H9 (cell line): ENCODE results near the gene DIRAS2. TPM values are rescaled to one million over a fixed set of nuclear protein-coding genes. Genes with fewer than 3 reads are reported as not detected.

Experiments used
- DNase-seq: peaks from one replicate; pipeline ENCODE4 v3.0.0-alpha.2; 2017
- H2AFZ ChIP-seq: one replicate; pipeline ENCODE4 v1.6.1; 2013; ENCODE audit warnings: mild to moderate bottlenecking, low read length, control low read depth, moderate library complexity
- H2AK5ac ChIP-seq: 2 replicates; pipeline ENCODE4 v1.6.1; 2013; ENCODE audit warnings: low read length, control low read depth, mixed read lengths; ENCODE audit not compliant: insufficient read length
- H2BK120ac ChIP-seq: one replicate; pipeline ENCODE4 v1.6.1; 2013; ENCODE audit warnings: low read depth, mild to moderate bottlenecking, low read length, control low read depth, inconsistent platforms; ENCODE audit not compliant: poor library complexity, severe bottlenecking
- H2BK12ac ChIP-seq: 2 replicates; pipeline ENCODE4 v1.6.1; 2013; ENCODE audit warnings: low read length, control low read depth, mixed read lengths, low read depth; ENCODE audit not compliant: insufficient read length
- H2BK15ac ChIP-seq: 2 replicates; pipeline ENCODE4 v1.6.1; 2013; ENCODE audit warnings: low read depth, low read length, control low read depth
- H2BK20ac ChIP-seq: one replicate; pipeline ENCODE4 v1.6.1; 2013; ENCODE audit warnings: low read depth, mild to moderate bottlenecking, low read length, control low read depth, inconsistent platforms; ENCODE audit not compliant: poor library complexity, severe bottlenecking
- H2BK5ac ChIP-seq: 2 replicates; pipeline ENCODE4 v1.6.1; 2013; ENCODE audit warnings: low read length, control low read depth, mixed read lengths; ENCODE audit not compliant: insufficient read length
- H3K14ac ChIP-seq: 2 replicates; pipeline ENCODE4 v1.6.1; 2013; ENCODE audit warnings: low read length, control low read depth; ENCODE audit not compliant: insufficient read depth
- H3K18ac ChIP-seq: 2 replicates; pipeline ENCODE4 v1.6.1; 2013; ENCODE audit warnings: low read depth, mild to moderate bottlenecking, mixed read lengths, low read length, control low read depth; ENCODE audit not compliant: insufficient read length
- H3K23ac ChIP-seq: 2 replicates; pipeline ENCODE4 v1.6.1; 2013; ENCODE audit warnings: low read length, control low read depth, mixed read lengths, low read depth; ENCODE audit not compliant: insufficient read length
- H3K23me2 ChIP-seq: 2 replicates; pipeline ENCODE4 v1.6.1; 2013; ENCODE audit warnings: low read depth, mild to moderate bottlenecking, mixed read lengths, low read length, control low read depth; ENCODE audit not compliant: insufficient read length, poor library complexity, severe bottlenecking
- H3K27ac ChIP-seq: 2 replicates; pipeline ENCODE4 v1.5.1; 2013; ENCODE audit warnings: low read length, control low read depth, mixed read lengths, low read depth; ENCODE audit not compliant: insufficient read length
- H3K27me3 ChIP-seq: 2 replicates; pipeline ENCODE4 v1.6.1; 2013; ENCODE audit warnings: low read length, control low read depth, inconsistent platforms; ENCODE audit not compliant: insufficient read depth
- H3K4ac ChIP-seq: 2 replicates; pipeline ENCODE4 v1.6.1; 2013; ENCODE audit warnings: low read depth, mild to moderate bottlenecking, control low read depth, inconsistent platforms, low read length, moderate library complexity
- H3K4me1 ChIP-seq: 2 replicates; pipeline ENCODE4 v1.6.1; 2013; ENCODE audit warnings: low read length, control low read depth, inconsistent platforms; ENCODE audit not compliant: insufficient read depth
- H3K4me2 ChIP-seq: 2 replicates; pipeline ENCODE4 v1.6.1; 2013; ENCODE audit warnings: low read length, control low read depth, mixed read lengths; ENCODE audit not compliant: insufficient read length, insufficient read depth
- H3K56ac ChIP-seq: 2 replicates; pipeline ENCODE4 v1.6.1; 2013; ENCODE audit warnings: low read depth, mild to moderate bottlenecking, mixed read lengths, low read length, control low read depth; ENCODE audit not compliant: insufficient read length
- H3K79me1 ChIP-seq: 2 replicates; pipeline ENCODE4 v1.6.1; 2013; ENCODE audit warnings: low read depth, mild to moderate bottlenecking, moderate library complexity, low read length, control low read depth, inconsistent platforms; ENCODE audit not compliant: insufficient read depth, poor library complexity, severe bottlenecking
- H3K79me2 ChIP-seq: 2 replicates; pipeline ENCODE4 v1.6.1; 2013; ENCODE audit warnings: low read length, control low read depth, inconsistent platforms; ENCODE audit not compliant: insufficient read depth
- H3K9ac ChIP-seq: 2 replicates; pipeline ENCODE4 v1.6.1; 2013; ENCODE audit warnings: low read length, control low read depth, mixed read lengths; ENCODE audit not compliant: insufficient read length; ENCODE audit errors: extremely low read depth
- H3K9me3 ChIP-seq: one replicate; pipeline ENCODE4 v1.6.1; 2013; ENCODE audit warnings: low read depth, low read length, inconsistent platforms; ENCODE audit not compliant: control insufficient read depth
- H3T11ph ChIP-seq: one replicate; pipeline ENCODE4 v1.6.1; 2013; ENCODE audit warnings: mild to moderate bottlenecking, low read length, control low read depth, inconsistent platforms
- H4K20me1 ChIP-seq: one replicate; pipeline ENCODE4 v1.6.1; 2013; ENCODE audit not compliant: control insufficient read depth, insufficient read length, insufficient read depth
- H4K5ac ChIP-seq: 2 replicates; pipeline ENCODE4 v1.6.1; 2013; ENCODE audit warnings: low read depth, mild to moderate bottlenecking, mixed read lengths, low read length, control low read depth; ENCODE audit not compliant: insufficient read length
- H4K8ac ChIP-seq: replicated peaks from 2 replicates; pipeline ENCODE4 v1.6.1; 2013; ENCODE audit warnings: low read length, control low read depth, mixed read lengths, low read depth; ENCODE audit not compliant: insufficient read length
- H4K91ac ChIP-seq: 2 replicates; pipeline ENCODE4 v1.6.1; 2013; ENCODE audit warnings: low read depth, mild to moderate bottlenecking, moderate library complexity, mixed read lengths, low read length, control low read depth; ENCODE audit not compliant: insufficient read length
- H3K27ac Mint-ChIP-seq, 3 experiments: 2 replicates in 2 of 3; 3 replicates in 1 of 3; pipeline ENCODE4 v1.8.0; 2020 to 2021; ENCODE audit warnings: mixed read lengths in 3 of 3, mild to moderate bottlenecking in 1 of 3, moderate library complexity in 1 of 3
- H3K27me3 Mint-ChIP-seq: 2 replicates; pipeline ENCODE4 v1.8.0; 2021; ENCODE audit warnings: low read depth, mild to moderate bottlenecking, moderate library complexity, mixed read lengths
- H3K36me3 Mint-ChIP-seq, 3 experiments: 2 replicates in 2 of 3; 3 replicates in 1 of 3; pipeline ENCODE4 v1.8.0; 2020 to 2021; ENCODE audit warnings: low read depth in 3 of 3, mixed read lengths in 3 of 3; ENCODE audit not compliant: insufficient read depth in 1 of 3
- H3K4me1 Mint-ChIP-seq, 2 experiments: 2 replicates each; pipeline ENCODE4 v1.8.0; 2020; ENCODE audit warnings: mixed read lengths in 2 of 2
- H3K4me3 Mint-ChIP-seq, 2 experiments: 2 replicates in 1 of 2; 3 replicates in 1 of 2; pipeline ENCODE4 v1.8.0; 2020 to 2021; ENCODE audit warnings: mild to moderate bottlenecking in 2 of 2, mixed read lengths in 2 of 2, moderate library complexity in 1 of 2
- H3K9me3 Mint-ChIP-seq, 2 experiments: 2 replicates in 1 of 2; 3 replicates in 1 of 2; pipeline ENCODE4 v1.8.0; 2020; ENCODE audit warnings: mild to moderate bottlenecking in 2 of 2, mixed read lengths in 2 of 2, moderate library complexity in 1 of 2
- CTCF ChIP-seq: fragments of 200-600 bp; sonication (generic); conservative IDR thresholded peaks from 3 replicates; pipeline ENCODE4 v1.8.0; 2021; ENCODE audit warnings: antibody characterized with exemption, mild to moderate bottlenecking
- WGBS: extraction: QIAGEN DNeasy Blood & Tissue Kit; methylation state at CpG from one replicate; pipeline ENCODE4 v1.1.7; 2013; ENCODE audit warnings: missing lambda C conversion rate, low lambda C conversion rate, mixed read lengths; ENCODE audit not compliant: insufficient read length; ENCODE audit errors: extremely low coverage; 5-methylcytosine and 5-hydroxymethylcytosine counted together
- total RNA-seq: library from RNA; stranded (reverse); gene quantifications from 2 replicates; pipeline ENCODE4 v1.2.1, GENCODE V29; 2021

Gene DIRAS2
- total RNA-seq, 1 experiment from 2014 or later = not detected

- Histone ChIP-seq H2BK5ac (no peak overlapping the region), H3K27me3 (peaks cover 3% of the 10 kb centered on the region)
These were observed 1.5 kb downstream of the DIRAS2 start for GRCh38 chr9:90641086-90641485.

More at GRCh38 chr9:90641086-90641485, 1.5 kb downstream of the DIRAS2 start:
- no peaks in the 10 kb centered on the region for H3K9me3 ChIP-seq
- no peak overlapping the region for H3T11ph ChIP-seq
- TF ChIP-seq CTCF = no peak
- no peak overlapping the region for H3K4me3 Mint-ChIP-seq
- H3K79me1 ChIP-seq = no peaks in the 10 kb centered on the region
- no peak overlapping the region for H3K18ac ChIP-seq
- no peak overlapping the region for H3K23ac ChIP-seq
- H2BK120ac ChIP-seq = no peak overlapping the region
- H3K4me1 Mint-ChIP-seq = peaks cover 8 to 12% of the 10 kb centered on the region in 2 experiments
- peaks cover 6% of the 10 kb centered on the region for H3K23me2 ChIP-seq
- no peak overlapping the region for H3K9ac ChIP-seq
- no peak overlapping the region for H2AK5ac ChIP-seq
- H2BK15ac ChIP-seq = no peak overlapping the region
- H4K91ac ChIP-seq = no peak overlapping the region
- H2AFZ ChIP-seq = no peak overlapping the region
- H3K27ac ChIP-seq = no peak overlapping the region
- H3K27ac Mint-ChIP-seq = no peak overlapping the region
- no peak overlapping the region for H2BK20ac ChIP-seq
- WGBS = no CpG with 5 or more reads among the region's 2 CpGs
- no peak overlapping the region for H2BK12ac ChIP-seq
- no peak for DNase-seq
- H3K56ac ChIP-seq = no peak overlapping the region
- no peaks in the 10 kb centered on the region for H4K20me1 ChIP-seq
- H3K4me1 ChIP-seq = no peaks in the 10 kb centered on the region; the same call in 1 of the 2 replicates
- no peak overlapping the region for H4K8ac ChIP-seq
- no peaks in the 10 kb centered on the region for H3K9me3 Mint-ChIP-seq
- H3K4me2 ChIP-seq = no peak overlapping the region
- H3K14ac ChIP-seq = no peak overlapping the region
- H3K79me2 ChIP-seq = no peaks in the 10 kb centered on the region
- H3K4ac ChIP-seq = no peak overlapping the region
- H4K5ac ChIP-seq = no peak overlapping the region
- peaks cover 64% of the 10 kb centered on the region for H3K27me3 Mint-ChIP-seq
- H3K36me3 Mint-ChIP-seq = no peaks in the 10 kb centered on the region
